Endometrial microvascular endothelial cells (primary cell): ENCODE data around the gene ACVR1B. TPM values are rescaled to one million over a fixed set of nuclear protein-coding genes. Genes with fewer than 3 reads are reported as not detected.

ENCODE experiments used
- total RNA-seq: library from RNA; depleted of rRNA; stranded (reverse); fragments of >200 nt; gene quantifications from one replicate; pipeline ENCODE4 v1.2.3, GENCODE V29; 2015; ENCODE audit errors: inconsistent ontology term

The ACVR1B gene
- total RNA-seq, 1 donor from 2014 or later: 8.1 TPM

Other genes starting within 250 kb of the ACVR1B start
- gene FIGNL2, start 103.0 kb upstream of the ACVR1B start, total RNA-seq: not detected
- not detected for gene ANKRD33, start 63.6 kb upstream of the ACVR1B start, total RNA-seq
- gene ACVRL1, start 44.2 kb upstream of the ACVR1B start, total RNA-seq: 415 TPM
- 30.8 TPM for gene TAMALIN, start 55.2 kb downstream of the ACVR1B start, total RNA-seq
- 0.93 TPM for gene NR4A1, start 99.7 kb downstream of the ACVR1B start, total RNA-seq
- gene ATG101, start 118.3 kb downstream of the ACVR1B start, total RNA-seq: 83.3 TPM
- gene SMIM41, start 128.0 kb downstream of the ACVR1B start, total RNA-seq: not detected
- gene KRT80, start 240.3 kb downstream of the ACVR1B start, total RNA-seq: 6.2 TPM